HG03432 (cell line): ENCODE results near the gene HIPK3.
"Not testable (repeated sequence)": the region's sequence is repeated elsewhere in the genome, so short reads cannot be mapped to it uniquely, and the experiment has no call there.

ENCODE experiments used
- ATAC-seq: cut with Tn5 transposase; IDR thresholded peaks from one replicate; pipeline ENCODE4 v1.9.1; 2021; ENCODE audit warnings: mild to moderate bottlenecking, moderate library complexity; ENCODE audit not compliant: unreplicated experiment

Gene HIPK3

GRCh38 chr11:33296695-33297094 lies 39.5 kb downstream of the HIPK3 start:
- ATAC-seq = no peak

GRCh38 chr11:33303541-33303940 lies 46.4 kb downstream of the HIPK3 start:
- ATAC-seq = no peak

GRCh38 chr11:33306821-33307220 lies 49.6 kb downstream of the HIPK3 start:
- ATAC-seq = not testable (repeated sequence)

GRCh38 chr11:33307984-33308383 lies 50.8 kb downstream of the HIPK3 start:
- ATAC-seq = no peak

- ATAC-seq = no peak
Measured at GRCh38 chr11:33309118-33309517, 51.9 kb downstream of the HIPK3 start.

- ATAC-seq = no peak
Measured at GRCh38 chr11:33310720-33311500, 53.7 kb downstream of the HIPK3 start.

GRCh38 chr11:33311680-33312079 lies 54.5 kb downstream of the HIPK3 start:
- ATAC-seq = no peak

- ATAC-seq = no peak
Measured at GRCh38 chr11:33315822-33316221, 58.6 kb downstream of the HIPK3 start.

- no peak for ATAC-seq
Measured at GRCh38 chr11:33317662-33318061, 60.5 kb downstream of the HIPK3 start.

GRCh38 chr11:33320016-33320813 lies 63.0 kb downstream of the HIPK3 start:
- ATAC-seq = no peak

- no peak for ATAC-seq
Measured at GRCh38 chr11:33320814-33321330, 63.7 kb downstream of the HIPK3 start.

- no peak for ATAC-seq
Measured at GRCh38 chr11:33321422-33321821, 64.2 kb downstream of the HIPK3 start.

GRCh38 chr11:33323421-33323820 lies 66.2 kb downstream of the HIPK3 start:
- no peak for ATAC-seq

- peak; percentile 74 for ATAC-seq
Measured at GRCh38 chr11:33324302-33324985, 67.3 kb downstream of the HIPK3 start.

- ATAC-seq = no peak
Measured at GRCh38 chr11:33325451-33325850, 68.3 kb downstream of the HIPK3 start.

- peak; percentile 73 for ATAC-seq
Measured at GRCh38 chr11:33329705-33330329, 72.6 kb downstream of the HIPK3 start.

- no peak for ATAC-seq
Measured at GRCh38 chr11:33333816-33334215, 76.6 kb downstream of the HIPK3 start.

- no peak for ATAC-seq
Measured at GRCh38 chr11:33334627-33335026, 77.4 kb downstream of the HIPK3 start.

- ATAC-seq = no peak
Measured at GRCh38 chr11:33339247-33339646, 82.1 kb downstream of the HIPK3 start.

GRCh38 chr11:33344611-33345010 lies 87.4 kb downstream of the HIPK3 start:
- ATAC-seq = no peak
